NCI-H460 (cell line): ENCODE measurements around the gene CHRFAM7A. TPM values are rescaled to one million over a fixed set of nuclear protein-coding genes. Genes with fewer than 3 reads are reported as not detected.
"Not testable (repeated sequence)": the region's sequence is repeated elsewhere in the genome, so short reads cannot be mapped to it uniquely, and the experiment has no call there.

Source experiments
- DNase-seq: peaks from one replicate; pipeline ENCODE4 v3.0.0-alpha.2; 2016; ENCODE audit warnings: low read depth; ENCODE audit errors: extremely low read depth
- small RNA-seq, 2 experiments: library from RNA; depleted of rRNA; stranded (forward); fragments of <200 nt; gene quantifications; one replicate each; pipeline ENCODE3, GENCODE V24; 2014
- total RNA-seq: library from RNA; depleted of rRNA; stranded (reverse); fragments of >200 nt; shearing (Covaris generic); gene quantifications from 2 replicates; pipeline ENCODE4 v1.2.3, GENCODE V29; 2014; rRNA removed

CHRFAM7A gene
- total RNA-seq, 1 experiment from 2014 or later = 4.5 TPM

GRCh38 chr15:30326145-30326544 is 67.2 kb downstream of the CHRFAM7A start:
- DNase-seq = not testable (repeated sequence)

DNA sequence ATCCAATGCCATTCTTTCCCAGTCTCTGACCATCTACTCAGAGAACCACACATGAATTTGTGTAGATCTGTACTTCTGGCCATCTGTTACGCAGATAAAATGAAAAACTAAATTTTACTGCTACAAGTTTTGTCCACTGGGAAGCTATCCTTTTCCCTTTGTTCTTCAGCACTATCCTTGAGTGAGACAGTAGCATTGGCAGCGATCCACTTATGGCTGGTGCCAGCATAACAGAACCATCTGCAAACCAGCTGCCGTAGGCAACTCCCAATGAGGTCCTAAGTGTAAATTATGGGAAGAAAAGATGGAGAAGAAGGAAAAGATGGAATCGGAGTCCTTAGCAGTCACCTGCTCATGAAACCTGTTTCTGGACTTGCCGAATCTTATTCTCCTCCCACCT is 72.3 kb downstream of the CHRFAM7A start:
- DNase-seq = not testable (repeated sequence)

- not testable (repeated sequence) for DNase-seq
Measured at GRCh38 chr15:30315704-30316103, 77.6 kb downstream of the CHRFAM7A start.

GRCh38 chr15:30310575-30310974 is 82.8 kb downstream of the CHRFAM7A start:
- not testable (repeated sequence) for DNase-seq

Small RNA genes within 50 kb of the gene (small RNA-seq; reads per million reads assigned to genes)
- 0 reads per million in 2 experiments for gene AC019322.2
- 0 reads per million in 2 experiments for gene RF00019
- gene RF00096 = 0 to 0.17 reads per million in 2 experiments
- 0 reads per million in 2 experiments for gene RN7SL196P

Other genes with a start within 250 kb of the CHRFAM7A start
- gene GOLGA8R, start 20.7 kb upstream of the CHRFAM7A start, total RNA-seq = 0.81 and 1.2 TPM in 2 replicates
- 1.2 TPM in 1 of 2 replicates, not detected in the other for gene GOLGA8Q, start 158.5 kb upstream of the CHRFAM7A start, total RNA-seq
- gene GOLGA8H, start 210.5 kb upstream of the CHRFAM7A start, total RNA-seq = 1.1 and 2.3 TPM in 2 replicates